HFF-Myc (cell line): Measurements from ENCODE around the gene PXYLP1.

ENCODE experiments used
- DNase-seq: peaks from one replicate; pipeline ENCODE4 v3.0.0-alpha.2; 2011; ENCODE audit warnings: low read depth; ENCODE audit errors: extremely low read depth
- H3K4me3 ChIP-seq: replicated peaks from 2 replicates; pipeline ENCODE4 v1.5.1; 2011; ENCODE audit warnings: low read depth, mild to moderate bottlenecking, control low read depth, low read length
- TF ChIP-seq, protein P1 (sequence below): IDR thresholded peaks from 2 replicates; pipeline ENCODE4 v1.5.1; 2012; ENCODE audit warnings: mild to moderate bottlenecking, low read depth, low read length, control low read depth; ENCODE audit errors: missing control alignments

PXYLP1 gene

GRCh38 chr3:141320399-141321108 is 88.9 kb downstream of the PXYLP1 start:
- DNase-seq, result no peak
- TF ChIP-seq, protein P1, sequence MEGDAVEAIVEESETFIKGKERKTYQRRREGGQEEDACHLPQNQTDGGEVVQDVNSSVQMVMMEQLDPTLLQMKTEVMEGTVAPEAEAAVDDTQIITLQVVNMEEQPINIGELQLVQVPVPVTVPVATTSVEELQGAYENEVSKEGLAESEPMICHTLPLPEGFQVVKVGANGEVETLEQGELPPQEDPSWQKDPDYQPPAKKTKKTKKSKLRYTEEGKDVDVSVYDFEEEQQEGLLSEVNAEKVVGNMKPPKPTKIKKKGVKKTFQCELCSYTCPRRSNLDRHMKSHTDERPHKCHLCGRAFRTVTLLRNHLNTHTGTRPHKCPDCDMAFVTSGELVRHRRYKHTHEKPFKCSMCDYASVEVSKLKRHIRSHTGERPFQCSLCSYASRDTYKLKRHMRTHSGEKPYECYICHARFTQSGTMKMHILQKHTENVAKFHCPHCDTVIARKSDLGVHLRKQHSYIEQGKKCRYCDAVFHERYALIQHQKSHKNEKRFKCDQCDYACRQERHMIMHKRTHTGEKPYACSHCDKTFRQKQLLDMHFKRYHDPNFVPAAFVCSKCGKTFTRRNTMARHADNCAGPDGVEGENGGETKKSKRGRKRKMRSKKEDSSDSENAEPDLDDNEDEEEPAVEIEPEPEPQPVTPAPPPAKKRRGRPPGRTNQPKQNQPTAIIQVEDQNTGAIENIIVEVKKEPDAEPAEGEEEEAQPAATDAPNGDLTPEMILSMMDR, result no peak
- H3K4me3 ChIP-seq, result no peak overlapping the region

DNA sequence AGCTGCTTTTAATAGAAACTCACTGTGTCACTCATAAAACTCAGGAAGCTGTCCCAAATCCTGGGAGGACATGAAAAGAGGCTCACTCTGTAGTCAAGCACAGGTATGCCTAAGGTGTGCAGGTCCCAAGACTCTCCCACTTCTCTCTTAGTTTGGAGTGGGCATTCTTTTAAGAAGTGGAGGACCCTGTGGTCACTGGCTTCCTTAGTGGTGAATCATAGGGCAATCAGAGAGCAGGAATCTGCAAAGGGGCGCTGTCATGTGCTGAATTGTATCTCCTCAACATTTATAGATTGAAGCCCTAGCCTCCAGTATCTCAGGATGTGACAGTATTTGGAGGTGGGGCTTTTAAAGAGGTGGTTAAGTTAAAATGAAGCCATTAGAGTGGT is 89.5 kb downstream of the PXYLP1 start:
- DNase-seq, result no peak
- TF ChIP-seq, protein P1, result no peak
- H3K4me3 ChIP-seq, result no peak overlapping the region

- DNase-seq, result no peak
- no peak overlapping the region for H3K4me3 ChIP-seq
- TF ChIP-seq, protein P1, result no peak
Observed at GRCh38 chr3:141323936-141324704, 92.5 kb downstream of the PXYLP1 start.

- DNase-seq, result no peak
- TF ChIP-seq, protein P1, result no peak
- H3K4me3 ChIP-seq, result no peak overlapping the region
Observed at GRCh38 chr3:141326123-141326522, 94.5 kb downstream of the PXYLP1 start.

GRCh38 chr3:141326626-141327025 is 95.0 kb downstream of the PXYLP1 start:
- DNase-seq, result no peak
- TF ChIP-seq, protein P1, result no peak
- H3K4me3 ChIP-seq, result no peak overlapping the region

- TF ChIP-seq, protein P1, result no peak
- H3K4me3 ChIP-seq, result no peak overlapping the region
- DNase-seq, result no peak
Observed at GRCh38 chr3:141328286-141329166, 96.9 kb downstream of the PXYLP1 start.
